ENCODE results near the gene ABCB11. TPM values are rescaled to one million over a fixed set of nuclear protein-coding genes. Genes with fewer than 3 reads are reported as not detected.

Gene ABCB11
- total RNA-seq, 1 donor from 2014 or later, result not detected

GRCh38 chr2:168962636-168963035 lies 68.5 kb downstream of the ABCB11 start:
- Mint-ChIP-seq H3K27me3 (ENCODE audit: low read depth) (peaks cover 3% of the 10 kb centered on the region), H3K36me3 (ENCODE audit: low read depth) (no peaks in the 10 kb centered on the region), H3K4me1 (ENCODE audit: low read depth) (peaks cover 10% of the 10 kb centered on the region), H3K9me3 (ENCODE audit: low read depth) (no peaks in the 10 kb centered on the region), H3K4me3 (ENCODE audit: unreplicated experiment) (no peak overlapping the region), H3K27ac (ENCODE audit: unreplicated experiment) (no peak overlapping the region)
- no peak for TF ChIP-seq CTCF (IDR thresholded peaks at IDR 0.05)
- no peak for DNase-seq (ENCODE audit: low spot score)

- H3K9me3 Mint-ChIP-seq (ENCODE audit: low read depth), result no peaks in the 10 kb centered on the region
- no peak overlapping the region for H3K4me3 Mint-ChIP-seq (ENCODE audit: unreplicated experiment)
- H3K4me1 Mint-ChIP-seq (ENCODE audit: low read depth), result peaks cover 10% of the 10 kb centered on the region
- no peaks in the 10 kb centered on the region for H3K36me3 Mint-ChIP-seq (ENCODE audit: low read depth)
- TF ChIP-seq CTCF (IDR thresholded peaks at IDR 0.05), result peak; percentile 92
- no peak overlapping the region for H3K27ac Mint-ChIP-seq (ENCODE audit: unreplicated experiment)
- DNase-seq (ENCODE audit: low spot score), result no peak
- peaks cover 5% of the 10 kb centered on the region for H3K27me3 Mint-ChIP-seq (ENCODE audit: low read depth)
Measured at GRCh38 chr2:168961450-168962229, 69.5 kb downstream of the ABCB11 start.

GRCh38 chr2:168956392-168956791 lies 74.7 kb downstream of the ABCB11 start:
- Mint-ChIP-seq H3K9me3 (ENCODE audit: low read depth) (peaks cover 30% of the 10 kb centered on the region), H3K4me3 (ENCODE audit: unreplicated experiment) (no peak overlapping the region), H3K27ac (ENCODE audit: unreplicated experiment) (no peak overlapping the region), H3K36me3 (ENCODE audit: low read depth) (peaks cover 5% of the 10 kb centered on the region), H3K4me1 (ENCODE audit: low read depth) (no peaks in the 10 kb centered on the region), H3K27me3 (ENCODE audit: low read depth) (peaks cover 6% of the 10 kb centered on the region)
- DNase-seq (ENCODE audit: low spot score), result no peak
- TF ChIP-seq CTCF (IDR thresholded peaks at IDR 0.05), result no peak

- H3K4me3 Mint-ChIP-seq (ENCODE audit: unreplicated experiment), result no peak overlapping the region
- H3K9me3 Mint-ChIP-seq (ENCODE audit: low read depth), result peaks cover 30% of the 10 kb centered on the region
- TF ChIP-seq CTCF (IDR thresholded peaks at IDR 0.05), result no peak
- peaks cover 5% of the 10 kb centered on the region for H3K36me3 Mint-ChIP-seq (ENCODE audit: low read depth)
- H3K27ac Mint-ChIP-seq (ENCODE audit: unreplicated experiment), result no peak overlapping the region
- peaks cover 6% of the 10 kb centered on the region for H3K27me3 Mint-ChIP-seq (ENCODE audit: low read depth)
- no peaks in the 10 kb centered on the region for H3K4me1 Mint-ChIP-seq (ENCODE audit: low read depth)
- no peak for DNase-seq (ENCODE audit: low spot score)
Measured at GRCh38 chr2:168955321-168955720, 75.8 kb downstream of the ABCB11 start.

- H3K27ac Mint-ChIP-seq (ENCODE audit: unreplicated experiment), result no peak overlapping the region
- DNase-seq (ENCODE audit: low spot score), result no peak
- TF ChIP-seq CTCF (IDR thresholded peaks at IDR 0.05), result no peak
- H3K4me3 Mint-ChIP-seq (ENCODE audit: unreplicated experiment), result no peak overlapping the region
- H3K27me3 Mint-ChIP-seq (ENCODE audit: low read depth), result peaks cover 6% of the 10 kb centered on the region
- H3K36me3 Mint-ChIP-seq (ENCODE audit: low read depth), result peaks cover 5% of the 10 kb centered on the region
- peaks cover 30% of the 10 kb centered on the region for H3K9me3 Mint-ChIP-seq (ENCODE audit: low read depth)
- no peaks in the 10 kb centered on the region for H3K4me1 Mint-ChIP-seq (ENCODE audit: low read depth)
Measured at GRCh38 chr2:168954256-168954655, 76.9 kb downstream of the ABCB11 start.
